Measurements from ENCODE around the gene REXO1. TPM values are rescaled to one million over a fixed set of nuclear protein-coding genes. Genes with fewer than 3 reads are reported as not detected.

The REXO1 gene
- total and polyA plus RNA-seq, 9 of the 15 experiments (the other 6 are each of a cell fraction or from before 2014, with no cell fraction given), result 0.04 to 63.3 (median 15.8) TPM

- TF ChIP-seq, protein P1, sequence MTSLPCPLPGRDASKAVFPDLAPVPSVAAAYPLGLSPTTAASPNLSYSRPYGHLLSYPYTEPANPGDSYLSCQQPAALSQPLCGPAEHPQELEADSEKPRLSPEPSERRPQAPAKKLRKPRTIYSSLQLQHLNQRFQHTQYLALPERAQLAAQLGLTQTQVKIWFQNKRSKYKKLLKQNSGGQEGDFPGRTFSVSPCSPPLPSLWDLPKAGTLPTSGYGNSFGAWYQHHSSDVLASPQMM (CRISPR knock-in tag; IDR thresholded peaks at IDR 0.05), result no peak
- TF ChIP-seq FOXP1 (CRISPR knock-in tag; IDR thresholded peaks at IDR 0.05) (no peak), SMARCA4 (IDR thresholded peaks at IDR 0.05) (no peak), ETV1 (tag; conservative IDR thresholded peaks at IDR 0.05; ENCODE audit: low read depth) (no peak), ZBTB12 (CRISPR knock-in tag; IDR thresholded peaks at IDR 0.05) (no peak), ZNF316 (IDR thresholded peaks at IDR 0.05) (no peak), ZNF140 (CRISPR knock-in tag; IDR thresholded peaks at IDR 0.05) (no peak), LEF1 (IDR thresholded peaks at IDR 0.05) (no peak), SMARCC2 (IDR thresholded peaks at IDR 0.05; ENCODE audit: low read depth) (no peak), TAF9B (IDR thresholded peaks at IDR 0.05; ENCODE audit: partially characterized antibody) (no peak), BRF1 (IDR thresholded peaks at IDR 0.05; ENCODE audit: borderline replicate concordance, extremely low read depth, insufficient read length) (no peak), GTF3C2 (IDR thresholded peaks at IDR 0.05; ENCODE audit: borderline replicate concordance, extremely low read depth, insufficient read length) (no peak), MXI1 (IDR thresholded peaks at IDR 0.05; ENCODE audit: low read depth, low read length) (no peak), POLR2H (tag; IDR thresholded peaks at IDR 0.05; ENCODE audit: low read depth) (no peak; the same call in 1 of the 2 replicates), L3MBTL2 (IDR thresholded peaks at IDR 0.05) (peak; percentile 47)
- TF ChIP-seq, protein P2, sequence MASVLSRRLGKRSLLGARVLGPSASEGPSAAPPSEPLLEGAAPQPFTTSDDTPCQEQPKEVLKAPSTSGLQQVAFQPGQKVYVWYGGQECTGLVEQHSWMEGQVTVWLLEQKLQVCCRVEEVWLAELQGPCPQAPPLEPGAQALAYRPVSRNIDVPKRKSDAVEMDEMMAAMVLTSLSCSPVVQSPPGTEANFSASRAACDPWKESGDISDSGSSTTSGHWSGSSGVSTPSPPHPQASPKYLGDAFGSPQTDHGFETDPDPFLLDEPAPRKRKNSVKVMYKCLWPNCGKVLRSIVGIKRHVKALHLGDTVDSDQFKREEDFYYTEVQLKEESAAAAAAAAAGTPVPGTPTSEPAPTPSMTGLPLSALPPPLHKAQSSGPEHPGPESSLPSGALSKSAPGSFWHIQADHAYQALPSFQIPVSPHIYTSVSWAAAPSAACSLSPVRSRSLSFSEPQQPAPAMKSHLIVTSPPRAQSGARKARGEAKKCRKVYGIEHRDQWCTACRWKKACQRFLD (CRISPR knock-in tag; IDR thresholded peaks at IDR 0.05), result no peak; the same call in 1 of the 2 replicates
- TF ChIP-seq, protein P3, sequence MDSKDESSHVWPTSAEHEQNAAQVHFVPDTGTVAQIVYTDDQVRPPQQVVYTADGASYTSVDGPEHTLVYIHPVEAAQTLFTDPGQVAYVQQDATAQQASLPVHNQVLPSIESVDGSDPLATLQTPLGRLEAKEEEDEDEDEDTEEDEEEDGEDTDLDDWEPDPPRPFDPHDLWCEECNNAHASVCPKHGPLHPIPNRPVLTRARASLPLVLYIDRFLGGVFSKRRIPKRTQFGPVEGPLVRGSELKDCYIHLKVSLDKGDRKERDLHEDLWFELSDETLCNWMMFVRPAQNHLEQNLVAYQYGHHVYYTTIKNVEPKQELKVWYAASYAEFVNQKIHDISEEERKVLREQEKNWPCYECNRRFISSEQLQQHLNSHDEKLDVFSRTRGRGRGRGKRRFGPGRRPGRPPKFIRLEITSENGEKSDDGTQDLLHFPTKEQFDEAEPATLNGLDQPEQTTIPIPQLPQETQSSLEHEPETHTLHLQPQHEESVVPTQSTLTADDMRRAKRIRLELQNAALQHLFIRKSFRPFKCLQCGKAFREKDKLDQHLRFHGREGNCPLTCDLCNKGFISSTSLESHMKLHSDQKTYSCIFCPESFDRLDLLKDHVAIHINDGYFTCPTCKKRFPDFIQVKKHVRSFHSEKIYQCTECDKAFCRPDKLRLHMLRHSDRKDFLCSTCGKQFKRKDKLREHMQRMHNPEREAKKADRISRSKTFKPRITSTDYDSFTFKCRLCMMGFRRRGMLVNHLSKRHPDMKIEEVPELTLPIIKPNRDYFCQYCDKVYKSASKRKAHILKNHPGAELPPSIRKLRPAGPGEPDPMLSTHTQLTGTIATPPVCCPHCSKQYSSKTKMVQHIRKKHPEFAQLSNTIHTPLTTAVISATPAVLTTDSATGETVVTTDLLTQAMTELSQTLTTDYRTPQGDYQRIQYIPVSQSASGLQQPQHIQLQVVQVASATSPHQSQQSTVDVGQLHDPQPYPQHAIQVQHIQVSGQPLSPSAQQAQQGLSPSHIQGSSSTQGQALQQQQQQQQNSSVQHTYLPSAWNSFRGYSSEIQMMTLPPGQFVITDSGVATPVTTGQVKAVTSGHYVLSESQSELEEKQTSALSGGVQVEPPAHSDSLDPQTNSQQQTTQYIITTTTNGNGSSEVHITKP (IDR thresholded peaks at IDR 0.05; ENCODE audit: partially characterized antibody), result peak; percentile 18
These were observed at the start of gene REXO1 (continued) for GRCh38 chr19:1848399-1849131.

Measured in K562 (cell line).